IMR-90 (cell line): ENCODE results near the gene IMPG2. TPM values are rescaled to one million over a fixed set of nuclear protein-coding genes. Genes with fewer than 3 reads are reported as not detected.

ENCODE experiments used
- ATAC-seq: fragments of 200-7000 bp; cut with Tn5 transposase; 2 replicates; pipeline ENCODE4 v1.9.1; 2020; ENCODE audit warnings: low read depth, mild to moderate bottlenecking, moderate library complexity
- BruUV-seq: library from RNA; stranded (reverse); fragments of 400-500 nt; replicated peaks from 2 replicates; lab custom pipeline; 2021; lab: Mats Ljungman, UMichigan
- CTCF ChIA-PET: fragments of 300-600 bp; formaldehyde crosslinking; extraction: SDS; loops from one replicate; lab custom pipeline; 2021; ENCODE audit warnings: antibody characterized with exemption; lab: Yijun Ruan, JAX
- POLR2A ChIA-PET: fragments of 300-600 bp; sonication (Branson Sonifier 250); formaldehyde crosslinking; loops from one replicate; lab custom pipeline; 2022; ENCODE audit warnings: antibody characterized with exemption; ENCODE audit not compliant: unreplicated experiment; lab: Charles Lee
- DNase-seq: peaks from one replicate; pipeline ENCODE4 v3.0.0; 2013
- H2AFZ ChIP-seq: replicated peaks from 2 replicates; pipeline ENCODE3; 2013; ENCODE audit warnings: low read length, mild to moderate bottlenecking; ENCODE audit not compliant: poor library complexity
- H2AK5ac ChIP-seq: 2 replicates; pipeline ENCODE4 v1.6.1; 2013; ENCODE audit warnings: low read depth, low read length, inconsistent platforms
- H2AK9ac ChIP-seq: replicated peaks from 2 replicates; pipeline ENCODE3; 2013; ENCODE audit warnings: mild to moderate bottlenecking, low read depth, low read length, moderate library complexity; ENCODE audit not compliant: poor library complexity
- H2BK120ac ChIP-seq: 2 replicates; pipeline ENCODE4 v1.6.1; 2013; ENCODE audit warnings: low read depth, low read length, inconsistent platforms
- H2BK15ac ChIP-seq: 3 replicates; pipeline ENCODE4 v1.6.1; 2013; ENCODE audit warnings: low read depth, low read length, inconsistent platforms
- H2BK20ac ChIP-seq: 2 replicates; pipeline ENCODE4 v1.6.1; 2013; ENCODE audit warnings: low read depth, mild to moderate bottlenecking, inconsistent platforms, low read length, moderate library complexity
- H2BK5ac ChIP-seq: 2 replicates; pipeline ENCODE4 v1.6.1; 2013; ENCODE audit warnings: mild to moderate bottlenecking, low read depth, low read length, inconsistent platforms; ENCODE audit not compliant: poor library complexity, severe bottlenecking
- H3K14ac ChIP-seq: replicated peaks from 2 replicates; pipeline ENCODE4 v1.6.1; 2013; ENCODE audit warnings: low read depth, low read length, inconsistent platforms
- H3K18ac ChIP-seq: 2 replicates; pipeline ENCODE4 v1.6.1; 2013; ENCODE audit warnings: low read depth, low read length, control low read depth
- H3K23ac ChIP-seq: 2 replicates; pipeline ENCODE4 v1.6.1; 2013; ENCODE audit warnings: low read depth, low read length, inconsistent platforms
- H3K27ac ChIP-seq: 2 replicates; pipeline ENCODE4 v1.5.1; 2013; ENCODE audit warnings: mild to moderate bottlenecking, control low read depth, low read length; ENCODE audit not compliant: insufficient read depth
- H3K27me3 ChIP-seq: 2 replicates; pipeline ENCODE4 v1.6.1; 2013; ENCODE audit warnings: low read length; ENCODE audit not compliant: control insufficient read depth, insufficient read depth
- H3K36me3 ChIP-seq: 2 replicates; pipeline ENCODE4 v1.6.1; 2013; ENCODE audit warnings: low read length, mixed read lengths; ENCODE audit not compliant: control insufficient read depth, insufficient read depth
- H3K4ac ChIP-seq: 2 replicates; pipeline ENCODE4 v1.6.1; 2013; ENCODE audit warnings: low read depth, low read length, inconsistent platforms
- H3K4me1 ChIP-seq: 2 replicates; pipeline ENCODE4 v1.6.1; 2013; ENCODE audit warnings: low read length, mixed read lengths; ENCODE audit not compliant: control insufficient read depth, insufficient read depth
- H3K4me2 ChIP-seq: 2 replicates; pipeline ENCODE4 v1.6.1; 2013; ENCODE audit warnings: low read depth, mild to moderate bottlenecking, control low read depth, low read length, moderate library complexity
- H3K4me3 ChIP-seq: 2 replicates; pipeline ENCODE4 v1.5.1; 2013; ENCODE audit warnings: low read depth, mild to moderate bottlenecking, control low read depth, low read length, moderate library complexity; ENCODE audit not compliant: insufficient read depth
- H3K56ac ChIP-seq: 2 replicates; pipeline ENCODE4 v1.6.1; 2013; ENCODE audit warnings: low read length, inconsistent platforms; ENCODE audit not compliant: insufficient read depth; ENCODE audit errors: extremely low read depth
- H3K79me1 ChIP-seq, 2 experiments: 2 replicates each; pipeline ENCODE4 v1.6.1; 2013; ENCODE audit warnings: low read length in 2 of 2, inconsistent platforms in 1 of 2, low read depth in 1 of 2
- H3K9ac ChIP-seq: 2 replicates; pipeline ENCODE4 v1.6.1; 2013; ENCODE audit warnings: low read depth, low read length, control low read depth
- H3K9me1 ChIP-seq: 2 replicates; pipeline ENCODE4 v1.6.1; 2013; ENCODE audit warnings: low read length, inconsistent platforms; ENCODE audit not compliant: insufficient read depth
- H3K9me3 ChIP-seq: 2 replicates; pipeline ENCODE4 v1.6.1; 2013; ENCODE audit warnings: low read length; ENCODE audit not compliant: control insufficient read depth, insufficient read depth
- H4K20me1 ChIP-seq: 2 replicates; pipeline ENCODE4 v1.6.1; 2013; ENCODE audit warnings: low read length, inconsistent platforms; ENCODE audit not compliant: insufficient read depth
- H4K5ac ChIP-seq: 2 replicates; pipeline ENCODE4 v1.6.1; 2013; ENCODE audit warnings: mild to moderate bottlenecking, low read depth, low read length, control low read depth
- H4K8ac ChIP-seq, 2 experiments: 2 replicates each; pipeline ENCODE4 v1.6.1; 2013; ENCODE audit warnings: low read depth in 2 of 2, low read length in 2 of 2, control low read depth in 1 of 2, inconsistent platforms in 1 of 2
- H4K91ac ChIP-seq: 2 replicates; pipeline ENCODE4 v1.6.1; 2013; ENCODE audit warnings: low read depth, low read length, inconsistent platforms; ENCODE audit not compliant: insufficient read depth
- BHLHE40 ChIP-seq: fragments of 150-350 bp; IDR thresholded peaks from 2 replicates; pipeline ENCODE4 v1.6.1; 2016; ENCODE audit warnings: mild to moderate bottlenecking, low read depth, low read length
- CHD1 ChIP-seq: IDR thresholded peaks from 2 replicates; pipeline ENCODE4 v1.6.1; 2012; ENCODE audit warnings: low read depth, low read length, improper control_type of control experiment
- CTCF ChIP-seq: conservative IDR thresholded peaks from 2 replicates; pipeline ENCODE4 v1.5.1; 2012; ENCODE audit warnings: mild to moderate bottlenecking, low read depth, low read length, improper control_type of control experiment
- ELK1 ChIP-seq: fragments of 150-350 bp; IDR thresholded peaks from 2 replicates; pipeline ENCODE4 v1.6.1; 2016; ENCODE audit warnings: low read depth, mild to moderate bottlenecking, low read length, moderate library complexity, borderline replicate concordance
- FOS ChIP-seq: fragments of 150-350 bp; IDR thresholded peaks from 2 replicates; pipeline ENCODE4 v1.6.1; 2016; ENCODE audit warnings: low read depth, low read length
- MAFK ChIP-seq: IDR thresholded peaks from 2 replicates; pipeline ENCODE4 v1.6.1; 2012; ENCODE audit warnings: low read depth, low read length, improper control_type of control experiment
- POLR2A ChIP-seq: IDR thresholded peaks from 2 replicates; pipeline ENCODE4 v1.6.1; 2012; ENCODE audit warnings: mild to moderate bottlenecking, low read depth, low read length
- RAD21 ChIP-seq: IDR thresholded peaks from 2 replicates; pipeline ENCODE4 v1.6.1; 2012; ENCODE audit warnings: low read length, improper control_type of control experiment
- RCOR1 ChIP-seq: IDR thresholded peaks from 2 replicates; pipeline ENCODE4 v1.6.1; 2012; ENCODE audit warnings: mild to moderate bottlenecking, low read length, improper control_type of control experiment; ENCODE audit not compliant: insufficient replicate concordance
- SMC3 ChIP-seq: fragments of 150-350 bp; IDR thresholded peaks from 2 replicates; pipeline ENCODE4 v1.6.1; 2016; ENCODE audit warnings: low read depth, mild to moderate bottlenecking, antibody characterized with exemption, low read length, moderate library complexity
- WGBS, 2 experiments: methylation state at CpG; one replicate each; pipeline versions ENCODE4 v1.1.5 to v1.1.7; 2013; ENCODE audit warnings: missing lambda C conversion rate in 2 of 2; ENCODE audit not compliant: insufficient read length in 1 of 2; ENCODE audit errors: extremely low coverage in 2 of 2; 5-methylcytosine and 5-hydroxymethylcytosine counted together
- dilution Hi-C: fragments of 300-500 bp; cut with HindIII; formaldehyde crosslinking; loops from one replicate; pipeline ENCODE4 v1.14.3; 2018; ENCODE audit warnings: low sequenced_read_pairs; ENCODE audit not compliant: unreplicated experiment
- in situ Hi-C: fragments of 300-500 bp; cut with MboI; formaldehyde crosslinking; loops from 3 replicates; pipeline ENCODE4 v1.14.3; 2019; ENCODE audit warnings: low sequenced_read_pairs, inconsistent platforms, mixed read lengths
- intact Hi-C: fragments of 100-400 bp; cut with micrococcal nuclease; formaldehyde crosslinking; loops from 2 replicates; pipeline ENCODE4 v1.10.0; 2022
- polyA plus RNA-seq, 3 experiments: library from polyadenylated mRNA; depleted of rRNA; stranded (reverse); fragments of >200 nt; gene quantifications; 2 replicates each; pipeline ENCODE4 v1.2.3, GENCODE V29; 2012; ENCODE audit warnings: low replicate concordance in 1 of 3
- total RNA-seq: library from RNA; depleted of rRNA; stranded (reverse); fragments of >200 nt; gene quantifications from 2 replicates; pipeline ENCODE4 v1.2.3, GENCODE V29; 2012
- TF ChIP-seq, protein P1 (sequence below): fragments of 150-350 bp; IDR thresholded peaks from 2 replicates; pipeline ENCODE4 v1.6.1; 2017; ENCODE audit warnings: mild to moderate bottlenecking, antibody characterized with exemption, low read length, low read depth

The IMPG2 gene
- total and polyA plus RNA-seq, 2 of the 4 experiments (the other 2 are of a cell fraction), result 0.10 to 0.18 TPM

DNA sequence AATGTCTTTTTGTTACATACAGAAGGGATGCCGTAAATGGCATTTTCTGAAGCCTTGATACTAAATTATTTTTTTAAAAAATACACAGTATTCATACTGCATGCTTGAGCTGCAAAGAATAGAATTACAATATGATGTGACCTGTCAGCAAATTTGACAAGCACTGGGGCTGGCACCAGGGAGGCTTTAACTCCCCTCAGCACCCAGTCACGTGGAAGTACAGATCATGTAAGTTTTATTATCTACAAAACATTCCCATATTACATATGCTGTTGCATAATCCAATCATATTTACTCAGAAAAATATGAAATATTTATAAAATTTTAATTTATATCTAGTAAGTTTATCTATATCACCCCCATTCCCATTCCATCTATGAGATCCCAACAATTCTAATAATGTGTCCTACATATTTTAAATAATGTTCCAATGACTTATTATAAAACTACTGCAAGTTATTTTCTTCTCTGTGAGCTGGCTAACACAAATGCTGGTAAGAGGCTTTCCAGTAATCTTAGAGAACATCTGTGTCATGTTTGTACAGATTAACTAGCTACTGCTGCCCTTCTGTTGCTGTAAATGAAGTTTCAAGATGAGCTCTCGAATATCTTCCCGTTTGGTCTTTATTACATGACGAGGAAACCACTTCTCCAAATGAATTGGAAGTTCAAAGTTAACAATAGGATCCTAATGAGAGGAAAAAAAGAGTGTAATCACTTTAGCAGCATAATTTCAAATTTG lies 5.2 kb upstream of the IMPG2 start (continued):
- no peak for TF ChIP-seq POLR2A

DNA sequence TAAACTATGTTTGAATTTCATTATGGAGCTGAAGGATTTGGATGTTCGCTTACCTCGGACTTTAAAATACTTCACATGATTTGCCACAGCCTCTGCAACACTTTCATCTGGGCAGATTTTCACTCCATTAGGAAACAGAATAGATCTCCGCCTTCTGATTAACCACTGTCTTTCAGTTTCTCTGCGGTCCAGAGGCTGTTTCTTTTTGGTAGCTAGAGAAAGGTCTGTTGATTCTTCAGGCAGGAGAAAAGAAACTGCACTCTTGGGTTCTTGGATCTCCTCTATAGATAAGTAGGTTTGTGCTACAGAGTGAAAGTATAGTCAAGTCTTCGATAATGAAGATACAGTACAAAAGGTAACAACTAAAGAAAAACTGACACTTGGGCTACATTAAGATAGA lies 844 bp downstream of the IMPG2 start:
- no peaks in the 10 kb centered on the region for H4K20me1 ChIP-seq
- no peak overlapping the region for H3K56ac ChIP-seq
- no peak overlapping the region for H4K8ac ChIP-seq
- dilution Hi-C loops, result no loop called here
- no peak overlapping the region for H2BK15ac ChIP-seq
- BruUV-seq, result no TSS peak
- DNase-seq, result no peak
- no peak overlapping the region for H2AK5ac ChIP-seq
- H3K79me1 ChIP-seq, result no peaks in the 10 kb centered on the region
- no peaks in the 10 kb centered on the region for H3K9me3 ChIP-seq
- TF ChIP-seq POLR2A (no peak), CHD1 (no peak), SMC3 (no peak), CTCF (no peak), RAD21 (no peak), MAFK (no peak), FOS (no peak), ELK1 (no peak), RCOR1 (no peak), BHLHE40 (no peak)
- TF ChIP-seq, protein P1, sequence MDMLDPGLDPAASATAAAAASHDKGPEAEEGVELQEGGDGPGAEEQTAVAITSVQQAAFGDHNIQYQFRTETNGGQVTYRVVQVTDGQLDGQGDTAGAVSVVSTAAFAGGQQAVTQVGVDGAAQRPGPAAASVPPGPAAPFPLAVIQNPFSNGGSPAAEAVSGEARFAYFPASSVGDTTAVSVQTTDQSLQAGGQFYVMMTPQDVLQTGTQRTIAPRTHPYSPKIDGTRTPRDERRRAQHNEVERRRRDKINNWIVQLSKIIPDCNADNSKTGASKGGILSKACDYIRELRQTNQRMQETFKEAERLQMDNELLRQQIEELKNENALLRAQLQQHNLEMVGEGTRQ, result no peak
- intact Hi-C loops, result no loop called here
- H2AFZ ChIP-seq, result no peak overlapping the region
- H3K14ac ChIP-seq, result no peak overlapping the region
- no peaks in the 10 kb centered on the region for H3K4me1 ChIP-seq
- in situ Hi-C loops, result no loop called here
- H2BK20ac ChIP-seq, result no peak overlapping the region
- H3K4ac ChIP-seq, result no peak overlapping the region
- H4K5ac ChIP-seq, result no peak overlapping the region
- H3K9ac ChIP-seq, result no peak overlapping the region
- no peak overlapping the region for H3K4me3 ChIP-seq
- no peaks in the 10 kb centered on the region for H3K9me1 ChIP-seq
- ChIA-PET POLR2A (no interaction called here), CTCF (no interaction called here)
- no peaks in the 10 kb centered on the region for H3K27me3 ChIP-seq
- no peak overlapping the region for H2BK120ac ChIP-seq
- H3K18ac ChIP-seq, result no peak overlapping the region
- no peak overlapping the region for H3K23ac ChIP-seq
- no peak overlapping the region for H4K91ac ChIP-seq
- no peak for ATAC-seq
- no peak overlapping the region for H2AK9ac ChIP-seq
- WGBS, 2 experiments, result no CpG with 5 or more reads among the region's 5 CpGs
- no peak overlapping the region for H2BK5ac ChIP-seq
- H3K27ac ChIP-seq, result no peak overlapping the region
- H3K4me2 ChIP-seq, result peak overlapping the region; percentile 72; the same call in 1 of the 2 replicates
- 0 out of 2 replicates have a peak, but pooled peaks cover 2% of the 10 kb centered on the region for H3K36me3 ChIP-seq
